SH-SY5Y (cell line): Measurements from ENCODE around the gene UNKL.

Experiments used
- GATA2 ChIP-seq: IDR thresholded peaks from 2 replicates; pipeline ENCODE4 v1.6.1; 2011; ENCODE audit warnings: mild to moderate bottlenecking, low read depth, low read length
- GATA3 ChIP-seq: IDR thresholded peaks from 2 replicates; pipeline ENCODE4 v1.6.1; 2011; ENCODE audit warnings: low read depth, mild to moderate bottlenecking, low read length, moderate library complexity

DNA sequence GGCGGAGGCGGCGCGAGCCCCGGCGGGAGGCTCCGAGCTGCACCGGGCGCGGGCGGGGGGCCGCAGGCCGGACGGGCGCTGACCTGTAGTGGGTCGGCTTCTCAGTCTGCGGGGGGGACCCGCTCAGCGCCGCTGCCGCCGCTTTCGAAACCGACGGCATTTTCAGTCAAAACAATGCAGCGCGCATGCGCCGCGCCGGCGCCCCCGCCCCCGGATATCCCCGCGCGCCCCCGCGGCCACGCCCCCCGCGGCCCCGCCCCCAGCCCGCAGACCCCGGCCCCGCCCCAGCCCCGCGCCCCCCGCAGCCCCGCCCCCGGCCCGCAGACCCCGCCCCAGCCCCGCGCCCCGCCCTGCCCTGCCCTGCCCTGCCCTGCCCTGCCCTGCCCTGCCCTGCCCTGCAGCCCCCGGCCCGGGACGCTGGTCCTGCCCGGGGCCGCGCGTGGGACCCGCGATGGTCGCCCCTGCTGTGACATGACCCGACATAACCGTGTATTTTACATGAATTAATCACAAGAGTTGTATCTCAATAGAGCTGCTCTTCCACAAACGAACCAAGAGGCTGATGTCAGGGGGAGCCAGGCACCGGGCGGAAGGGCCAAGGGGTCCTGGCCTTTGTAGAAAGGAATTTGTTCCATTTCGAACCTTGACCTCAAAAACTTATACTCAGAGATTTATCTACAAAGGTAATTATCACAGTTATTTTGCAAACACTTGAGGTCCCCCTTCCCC lies at the start of gene UNKL:
- no peak for TF ChIP-seq GATA2
- TF ChIP-seq GATA3, result no peak
